ENCODE measurements around the gene COL1A2. TPM values are rescaled to one million over a fixed set of nuclear protein-coding genes. Genes with fewer than 3 reads are reported as not detected.

Gene COL1A2
- total RNA-seq, 1 experiment from 2014 or later, result 42.1 TPM

DNA sequence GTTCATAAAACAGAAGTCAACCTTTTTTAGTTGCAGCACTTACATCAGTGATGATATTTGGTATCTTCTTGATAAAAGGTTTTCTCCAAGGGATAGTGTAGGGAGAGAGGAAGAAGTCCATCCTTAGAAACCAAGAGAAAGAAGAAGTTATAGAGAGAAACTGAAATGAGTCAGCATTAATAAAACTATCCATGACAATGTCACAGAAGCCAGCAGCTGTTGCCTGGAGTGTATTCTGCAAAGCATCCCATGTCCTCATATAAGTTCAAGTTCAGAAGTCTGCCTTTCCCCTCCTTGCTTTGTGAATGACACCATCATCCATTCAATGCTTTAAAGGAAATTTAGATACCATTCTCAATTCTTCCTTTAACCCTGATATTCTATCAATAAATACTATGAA, 14.4 kb upstream of the COL1A2 start:
- Histone ChIP-seq H2BK15ac (ENCODE audit: low read depth, low read length) (no peak overlapping the region), H4K20me1 (ENCODE audit: control insufficient read depth, insufficient read depth, insufficient read length) (no peaks in the 10 kb centered on the region), H3K9ac (ENCODE audit: extremely low read depth, insufficient read length, low read length) (no peak overlapping the region), H2AK5ac (ENCODE audit: insufficient read length, low read length) (no peak overlapping the region), H3K9me3 (ENCODE audit: control insufficient read depth, low read depth, low read length) (no peaks in the 10 kb centered on the region), H2BK12ac (ENCODE audit: insufficient read length, low read depth, low read length) (no peak overlapping the region), H3K4me1 (ENCODE audit: insufficient read depth, low read length) (peaks cover 7% of the 10 kb centered on the region; the same call in 1 of the 2 replicates), H2BK20ac (ENCODE audit: low read depth, low read length, poor library complexity, severe bottlenecking) (no peak overlapping the region), H3T11ph (ENCODE audit: low read length) (no peak overlapping the region), H3K79me1 (ENCODE audit: insufficient read depth, low read depth, low read length, poor library complexity, severe bottlenecking) (no peaks in the 10 kb centered on the region), H3K18ac (ENCODE audit: insufficient read length, low read depth, low read length) (no peak overlapping the region), H3K4me2 (ENCODE audit: insufficient read depth, insufficient read length, low read length) (no peak overlapping the region), H3K14ac (ENCODE audit: insufficient read depth, low read length) (no peak overlapping the region), H4K91ac (ENCODE audit: insufficient read length, low read depth, low read length) (no peak overlapping the region), H2BK5ac (ENCODE audit: insufficient read length, low read length) (no peak overlapping the region), H2AFZ (ENCODE audit: low read length) (no peak overlapping the region), H2BK120ac (ENCODE audit: low read depth, low read length, poor library complexity, severe bottlenecking) (no peak overlapping the region), H4K8ac (replicated peaks; ENCODE audit: insufficient read length, low read depth, low read length) (no peak overlapping the region), H3K23me2 (ENCODE audit: insufficient read length, low read depth, low read length, poor library complexity, severe bottlenecking) (no peaks in the 10 kb centered on the region), H3K23ac (ENCODE audit: insufficient read length, low read depth, low read length) (no peak overlapping the region), H3K27me3 (ENCODE audit: insufficient read depth, low read length) (no peaks in the 10 kb centered on the region), H3K56ac (ENCODE audit: insufficient read length, low read depth, low read length) (no peak overlapping the region), H3K27ac (ENCODE audit: insufficient read length, low read depth, low read length) (no peak overlapping the region), H3K79me2 (ENCODE audit: insufficient read depth, low read length) (no peaks in the 10 kb centered on the region), H4K5ac (ENCODE audit: insufficient read length, low read depth, low read length) (no peak overlapping the region), H3K4ac (ENCODE audit: low read depth, low read length) (no peak overlapping the region)
- Mint-ChIP-seq H3K27me3 (ENCODE audit: low read depth) (no peaks in the 10 kb centered on the region), H3K9me3 (no peaks in the 10 kb centered on the region), H3K4me3 (no peak overlapping the region), H3K4me1 (peaks cover 7 to 10% of the 10 kb centered on the region in 2 experiments), H3K36me3 (ENCODE audit: insufficient read depth in 1 of 3, low read depth in 3 of 3) (no peaks in the 10 kb centered on the region), H3K27ac (no peak overlapping the region)
- TF ChIP-seq, protein P1, sequence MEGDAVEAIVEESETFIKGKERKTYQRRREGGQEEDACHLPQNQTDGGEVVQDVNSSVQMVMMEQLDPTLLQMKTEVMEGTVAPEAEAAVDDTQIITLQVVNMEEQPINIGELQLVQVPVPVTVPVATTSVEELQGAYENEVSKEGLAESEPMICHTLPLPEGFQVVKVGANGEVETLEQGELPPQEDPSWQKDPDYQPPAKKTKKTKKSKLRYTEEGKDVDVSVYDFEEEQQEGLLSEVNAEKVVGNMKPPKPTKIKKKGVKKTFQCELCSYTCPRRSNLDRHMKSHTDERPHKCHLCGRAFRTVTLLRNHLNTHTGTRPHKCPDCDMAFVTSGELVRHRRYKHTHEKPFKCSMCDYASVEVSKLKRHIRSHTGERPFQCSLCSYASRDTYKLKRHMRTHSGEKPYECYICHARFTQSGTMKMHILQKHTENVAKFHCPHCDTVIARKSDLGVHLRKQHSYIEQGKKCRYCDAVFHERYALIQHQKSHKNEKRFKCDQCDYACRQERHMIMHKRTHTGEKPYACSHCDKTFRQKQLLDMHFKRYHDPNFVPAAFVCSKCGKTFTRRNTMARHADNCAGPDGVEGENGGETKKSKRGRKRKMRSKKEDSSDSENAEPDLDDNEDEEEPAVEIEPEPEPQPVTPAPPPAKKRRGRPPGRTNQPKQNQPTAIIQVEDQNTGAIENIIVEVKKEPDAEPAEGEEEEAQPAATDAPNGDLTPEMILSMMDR (conservative IDR thresholded peaks at IDR 0.05), result no peak
- no peak for DNase-seq

Data from H9 (cell line).